DND-41 (cell line): ENCODE measurements around the gene RBBP5.

Experiments
- EZH2 ChIP-seq: IDR thresholded peaks from 3 replicates; pipeline ENCODE4 v1.6.1; 2012; ENCODE audit warnings: borderline replicate concordance, low read depth, mild to moderate bottlenecking, moderate library complexity, low read length, inconsistent platforms; ENCODE audit not compliant: severe bottlenecking
- TF ChIP-seq, protein P1 (sequence below): IDR thresholded peaks from 2 replicates; pipeline ENCODE4 v1.5.1; 2012; ENCODE audit warnings: borderline replicate concordance, low read length, moderate library complexity, mild to moderate bottlenecking; ENCODE audit not compliant: poor library complexity, severe bottlenecking; ENCODE audit errors: extremely low read depth

DNA sequence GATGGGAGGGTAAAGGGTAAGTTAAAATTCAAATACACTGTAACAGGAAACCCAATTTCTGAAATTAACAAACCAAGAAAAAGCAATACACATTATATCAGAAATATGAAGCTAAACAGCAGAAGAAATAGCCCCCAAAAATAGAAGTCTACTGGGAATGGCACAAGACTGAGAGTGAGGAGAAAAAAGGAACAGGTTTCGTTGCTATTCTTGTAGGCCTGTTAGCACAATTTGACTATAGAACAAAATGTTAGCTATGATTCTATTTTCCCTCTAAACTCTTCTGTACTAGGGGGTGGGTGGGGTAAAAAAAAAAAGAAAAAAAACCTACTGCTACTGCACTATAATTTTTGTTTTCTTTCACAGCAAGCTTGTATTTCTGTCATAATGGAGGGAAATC is 12.5 kb downstream of the RBBP5 start:
- TF ChIP-seq, protein P1, sequence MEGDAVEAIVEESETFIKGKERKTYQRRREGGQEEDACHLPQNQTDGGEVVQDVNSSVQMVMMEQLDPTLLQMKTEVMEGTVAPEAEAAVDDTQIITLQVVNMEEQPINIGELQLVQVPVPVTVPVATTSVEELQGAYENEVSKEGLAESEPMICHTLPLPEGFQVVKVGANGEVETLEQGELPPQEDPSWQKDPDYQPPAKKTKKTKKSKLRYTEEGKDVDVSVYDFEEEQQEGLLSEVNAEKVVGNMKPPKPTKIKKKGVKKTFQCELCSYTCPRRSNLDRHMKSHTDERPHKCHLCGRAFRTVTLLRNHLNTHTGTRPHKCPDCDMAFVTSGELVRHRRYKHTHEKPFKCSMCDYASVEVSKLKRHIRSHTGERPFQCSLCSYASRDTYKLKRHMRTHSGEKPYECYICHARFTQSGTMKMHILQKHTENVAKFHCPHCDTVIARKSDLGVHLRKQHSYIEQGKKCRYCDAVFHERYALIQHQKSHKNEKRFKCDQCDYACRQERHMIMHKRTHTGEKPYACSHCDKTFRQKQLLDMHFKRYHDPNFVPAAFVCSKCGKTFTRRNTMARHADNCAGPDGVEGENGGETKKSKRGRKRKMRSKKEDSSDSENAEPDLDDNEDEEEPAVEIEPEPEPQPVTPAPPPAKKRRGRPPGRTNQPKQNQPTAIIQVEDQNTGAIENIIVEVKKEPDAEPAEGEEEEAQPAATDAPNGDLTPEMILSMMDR, result no peak
- no peak for TF ChIP-seq EZH2
